ENCODE data around the gene MORC3. TPM values are rescaled to one million over a fixed set of nuclear protein-coding genes. Genes with fewer than 3 reads are reported as not detected.
"Not testable (repeated sequence)": the region's sequence is repeated elsewhere in the genome, so short reads cannot be mapped to it uniquely, and the experiment has no call there.

Gene MORC3
- total and polyA plus RNA-seq, 9 of the 15 experiments (the other 6 are each of a cell fraction or from before 2014, with no cell fraction given), result 12.7 to 53.7 (median 36.0) TPM

GRCh38 chr21:36310016-36310415, 10.0 kb upstream of the MORC3 start (continued):
- no peak for TF ChIP-seq CREB3L1 (IDR thresholded peaks at IDR 0.05; ENCODE audit: borderline replicate concordance, low read depth)
- TF ChIP-seq CEBPG (CRISPR knock-in tag; IDR thresholded peaks at IDR 0.05), result no peak
- no peak for TF ChIP-seq CEBPG (tag; conservative IDR thresholded peaks at IDR 0.05 in 1 of 2, IDR thresholded peaks at IDR 0.05 in 1 of 2)
- TF ChIP-seq ZNF408 (CRISPR knock-in tag; IDR thresholded peaks at IDR 0.05; ENCODE audit: low read depth), result no peak

- DNase-seq (ENCODE audit: extremely low read depth in 1 of 4, low spot score in 3 of 4); BruUV-seq (replicated peaks); H3K27ac ChIP-seq (ENCODE audit: extremely low read depth, low read depth, low read length); H3K4me2 ChIP-seq (ENCODE audit: insufficient read depth, low read length); FAIRE-seq; H3K79me2 ChIP-seq (ENCODE audit: control insufficient read depth, insufficient read depth, low read length); CTCF ChIA-PET (ENCODE audit: low intra/inter-chr PET ratio); ATAC-seq; H3K4me1 ChIP-seq (replicated peaks in 1 of 2; ENCODE audit: control insufficient read depth in 2 of 2, insufficient read depth in 2 of 2, low read length in 2 of 2); H3K9ac ChIP-seq (ENCODE audit: insufficient read depth in 1 of 2, low read depth in 2 of 2, low read length in 2 of 2); intact Hi-C loops (cut with micrococcal nuclease); H4K20me1 ChIP-seq (replicated peaks; ENCODE audit: control insufficient read depth, insufficient read depth, low read length); in situ Hi-C loops (cut with MboI); POLR2A ChIA-PET; H3K27me3 ChIP-seq (ENCODE audit: control insufficient read depth in 2 of 2, insufficient read depth in 2 of 2, low read length in 2 of 2); H3K4me3 ChIP-seq; H3K9me1 ChIP-seq (ENCODE audit: control insufficient read depth, insufficient read depth, low read length); H2AFZ ChIP-seq (ENCODE audit: low read depth, low read length); H3K36me3 ChIP-seq (ENCODE audit: control insufficient read depth, insufficient read depth, low read length); H3K9me3 ChIP-seq (replicated peaks; ENCODE audit: control insufficient read depth, insufficient read depth, low read depth, low read length): not testable (repeated sequence)
- TF ChIP-seq BCOR (IDR thresholded peaks at IDR 0.05) (peak; percentile 86), ZNF146 (CRISPR knock-in tag; IDR thresholded peaks at IDR 0.05; ENCODE audit: unreplicated experiment) (peak; percentile 97), KDM1A (IDR thresholded peaks at IDR 0.05) (peak; percentile 35 to 41; a peak in 1 of 4 replicates)
- WGBS (ENCODE audit: insufficient coverage, low coverage, missing lambda C conversion rate), result 9% methylated on average over 2 of the region's 2 CpGs
Measured at GRCh38 chr21:36313446-36313845, 6.6 kb upstream of the MORC3 start.

- BruUV-seq (replicated peaks); CTCF ChIA-PET (ENCODE audit: low intra/inter-chr PET ratio); ATAC-seq: not testable (repeated sequence)
Measured at GRCh38 chr21:36316045-36316444, 4.0 kb upstream of the MORC3 start.

More at GRCh38 chr21:36316045-36316444, 4.0 kb upstream of the MORC3 start:
- H3K4me2 ChIP-seq (ENCODE audit: insufficient read depth, low read length); intact Hi-C loops (cut with micrococcal nuclease); H3K27ac ChIP-seq (ENCODE audit: extremely low read depth, low read depth, low read length); H3K79me2 ChIP-seq (ENCODE audit: control insufficient read depth, insufficient read depth, low read length); H3K27me3 ChIP-seq (ENCODE audit: control insufficient read depth in 2 of 2, insufficient read depth in 2 of 2, low read length in 2 of 2); in situ Hi-C loops (cut with MboI); H3K9me3 ChIP-seq (replicated peaks; ENCODE audit: control insufficient read depth, insufficient read depth, low read depth, low read length); H3K36me3 ChIP-seq (ENCODE audit: control insufficient read depth, insufficient read depth, low read length); H2AFZ ChIP-seq (ENCODE audit: low read depth, low read length); H3K9ac ChIP-seq (ENCODE audit: insufficient read depth in 1 of 2, low read depth in 2 of 2, low read length in 2 of 2); FAIRE-seq; DNase-seq (ENCODE audit: extremely low read depth in 1 of 4, low spot score in 3 of 4); H3K9me1 ChIP-seq (ENCODE audit: control insufficient read depth, insufficient read depth, low read length); H3K4me3 ChIP-seq; H4K20me1 ChIP-seq (replicated peaks; ENCODE audit: control insufficient read depth, insufficient read depth, low read length): not testable (repeated sequence)
- WGBS (ENCODE audit: insufficient coverage, low coverage, missing lambda C conversion rate), result 19% methylated on average over 3 of the region's 3 CpGs
- POLR2A ChIA-PET, result interaction anchor here (0.6 kb wide), 1 partner anchor 17 kb away, joined by 3 read pairs; no protein-coding TSS in a partner anchor
- H3K4me1 ChIP-seq (replicated peaks in 1 of 2; ENCODE audit: control insufficient read depth in 2 of 2, insufficient read depth in 2 of 2, low read length in 2 of 2), result peaks cover 0 to 11% of the 10 kb centered on the region in 2 experiments; a peak in 1 of 5 replicates
